Activated CD8-positive, alpha-beta memory T cell treated with anti-CD3 and anti-CD28 coated beads, Interleukin-2, amount 50 U/mL, for 24 hours (primary cell): ENCODE results near the gene UBE2L3.
"Not testable (repeated sequence)": the region's sequence is repeated elsewhere in the genome, so short reads cannot be mapped to it uniquely, and the experiment has no call there.

Source experiments
- DNase-seq: peaks from one replicate; pipeline ENCODE4 v3.0.0-alpha.2; 2020; ENCODE audit errors: extremely low read depth

UBE2L3 gene

GRCh38 chr22:21626735-21627469 lies 59.4 kb downstream of the UBE2L3 start:
- DNase-seq, result no peak

- DNase-seq, result no peak
Measured at GRCh38 chr22:21628386-21629254, 61.1 kb downstream of the UBE2L3 start.

- DNase-seq, result peak; percentile 87
Measured at GRCh38 chr22:21629255-21630149, 62.0 kb downstream of the UBE2L3 start, which contains the start of gene YDJC. YDJC (minus strand) TSS chr22:21630022; CDS start chr22:21630014, 8 bp downstream.

DNA sequence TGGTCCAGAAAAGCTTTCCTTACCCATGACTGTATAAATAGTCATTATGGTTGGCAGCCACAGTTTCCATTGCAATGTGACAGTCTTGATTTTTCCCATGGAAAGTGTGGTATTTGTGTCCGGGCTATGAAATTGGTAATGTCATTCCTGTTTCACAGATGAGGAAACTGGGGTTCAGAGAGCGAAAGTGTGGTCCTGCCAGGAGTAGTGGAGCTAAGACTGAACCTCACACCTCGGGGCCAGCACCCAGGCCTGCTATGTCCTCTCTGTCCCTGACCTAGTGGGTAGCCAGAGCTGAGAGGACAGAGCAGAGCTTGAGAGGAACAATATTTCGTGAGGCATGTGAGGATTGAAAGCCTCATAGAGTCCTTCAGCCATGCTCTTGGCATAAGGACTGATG lies 63.5 kb downstream of the UBE2L3 start:
- DNase-seq, result no peak

- DNase-seq, result no peak
Measured at GRCh38 chr22:21632237-21632895, 64.9 kb downstream of the UBE2L3 start, which contains the start of gene CCDC116. CCDC116 (plus strand) TSS chr22:21632760; CDS start chr22:21633182, 422 bp downstream.

DNA sequence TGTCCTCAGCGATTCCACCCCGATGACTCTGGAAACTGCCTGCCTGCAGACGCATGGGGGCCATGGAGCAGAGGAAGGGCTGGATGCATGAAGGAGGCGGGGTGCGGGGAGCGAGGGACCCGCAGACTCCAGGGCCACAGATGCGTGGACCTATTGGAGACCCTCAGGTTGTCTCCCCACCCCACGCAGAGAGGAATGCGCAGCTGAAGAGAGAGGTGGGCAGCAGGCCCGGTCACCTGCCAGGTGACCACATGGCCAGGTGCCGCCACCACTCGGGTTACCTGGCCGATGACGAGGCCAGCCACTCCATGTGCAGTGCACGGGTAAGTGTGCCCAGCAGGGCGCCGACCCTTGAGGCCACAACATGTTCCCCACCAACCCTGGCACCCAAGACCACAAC lies 65.4 kb downstream of the UBE2L3 start:
- no peak for DNase-seq

GRCh38 chr22:21633481-21633880 lies 66.0 kb downstream of the UBE2L3 start:
- no peak for DNase-seq

GRCh38 chr22:21634081-21634480 lies 66.6 kb downstream of the UBE2L3 start:
- no peak for DNase-seq

GRCh38 chr22:21634844-21635243 lies 67.3 kb downstream of the UBE2L3 start:
- DNase-seq, result no peak

DNA sequence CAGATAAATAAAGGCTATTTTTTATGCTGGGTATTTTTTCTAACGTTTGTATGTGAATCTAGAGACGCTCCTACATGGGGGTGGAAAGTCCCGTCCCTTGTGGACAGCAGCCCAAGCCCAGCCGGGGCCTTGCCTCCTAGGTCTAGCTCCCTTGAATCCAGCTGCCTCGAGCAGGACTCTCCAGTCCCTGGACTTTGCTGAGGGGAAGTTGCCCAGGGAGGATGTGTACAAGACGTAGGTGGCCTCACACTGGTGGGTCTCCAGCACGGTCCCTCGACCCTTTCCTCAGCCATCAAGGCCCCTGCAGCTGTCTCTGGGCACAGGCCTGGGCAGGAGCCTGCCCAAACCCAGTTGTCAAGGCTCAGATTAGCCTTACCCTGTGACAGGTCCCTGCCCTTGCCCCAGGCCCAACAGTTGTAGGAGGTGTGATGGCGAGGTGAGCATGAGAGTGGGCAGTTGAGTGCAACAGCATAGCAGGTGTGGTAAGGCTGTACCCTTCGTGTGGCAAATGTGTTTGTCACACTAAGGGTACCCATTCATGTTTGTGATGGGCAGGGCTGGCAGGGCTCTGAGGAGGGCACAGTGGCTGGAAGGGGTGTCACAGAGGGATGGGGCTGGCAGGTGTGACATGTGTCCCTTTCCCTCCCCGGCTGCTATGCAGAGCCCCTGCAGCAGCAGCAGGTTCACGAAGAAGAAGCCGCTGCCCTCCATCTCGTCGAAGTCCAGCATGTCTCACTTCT lies 68.4 kb downstream of the UBE2L3 start:
- no peak for DNase-seq

GRCh38 chr22:21636629-21637218 lies 69.2 kb downstream of the UBE2L3 start:
- DNase-seq, result no peak

- DNase-seq, result not testable (repeated sequence)
Measured at GRCh38 chr22:21637450-21637849, 69.9 kb downstream of the UBE2L3 start.

- DNase-seq, result no peak
Measured at GRCh38 chr22:21639359-21639758, 71.8 kb downstream of the UBE2L3 start.

- no peak for DNase-seq
Measured at GRCh38 chr22:21640810-21641209, 73.3 kb downstream of the UBE2L3 start.

DNA sequence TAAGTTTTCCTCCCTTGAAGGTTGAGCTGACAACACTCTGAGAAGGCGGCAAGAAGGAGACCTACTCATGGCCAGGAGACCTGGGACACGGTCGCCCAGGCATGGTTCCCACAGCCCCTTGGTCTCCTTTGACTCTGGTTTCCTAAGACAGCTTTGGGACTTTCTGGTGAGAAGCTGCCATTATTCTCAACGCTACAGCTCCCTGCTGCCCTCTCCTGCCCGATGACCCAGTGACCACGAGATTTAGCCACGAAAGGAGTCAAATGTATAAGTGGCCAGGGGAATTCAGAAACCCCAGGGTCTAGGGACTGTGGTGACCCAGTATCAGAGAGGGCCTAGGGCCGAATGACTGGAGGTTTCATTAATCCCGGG lies 73.9 kb downstream of the UBE2L3 start:
- no peak for DNase-seq

- peak; percentile 93 for DNase-seq
Measured at GRCh38 chr22:21641789-21642583, 74.5 kb downstream of the UBE2L3 start, which contains the start of gene SDF2L1. SDF2L1 (plus strand) TSS chr22:21642302; CDS start chr22:21642337, 35 bp downstream.

- no peak for DNase-seq
Measured at GRCh38 chr22:21642584-21643448, 75.3 kb downstream of the UBE2L3 start.
